ENCODE data around the gene AGAP3.
"Not testable (repeated sequence)": the region's sequence is repeated elsewhere in the genome, so short reads cannot be mapped to it uniquely, and the experiment has no call there.

Gene AGAP3

DNA sequence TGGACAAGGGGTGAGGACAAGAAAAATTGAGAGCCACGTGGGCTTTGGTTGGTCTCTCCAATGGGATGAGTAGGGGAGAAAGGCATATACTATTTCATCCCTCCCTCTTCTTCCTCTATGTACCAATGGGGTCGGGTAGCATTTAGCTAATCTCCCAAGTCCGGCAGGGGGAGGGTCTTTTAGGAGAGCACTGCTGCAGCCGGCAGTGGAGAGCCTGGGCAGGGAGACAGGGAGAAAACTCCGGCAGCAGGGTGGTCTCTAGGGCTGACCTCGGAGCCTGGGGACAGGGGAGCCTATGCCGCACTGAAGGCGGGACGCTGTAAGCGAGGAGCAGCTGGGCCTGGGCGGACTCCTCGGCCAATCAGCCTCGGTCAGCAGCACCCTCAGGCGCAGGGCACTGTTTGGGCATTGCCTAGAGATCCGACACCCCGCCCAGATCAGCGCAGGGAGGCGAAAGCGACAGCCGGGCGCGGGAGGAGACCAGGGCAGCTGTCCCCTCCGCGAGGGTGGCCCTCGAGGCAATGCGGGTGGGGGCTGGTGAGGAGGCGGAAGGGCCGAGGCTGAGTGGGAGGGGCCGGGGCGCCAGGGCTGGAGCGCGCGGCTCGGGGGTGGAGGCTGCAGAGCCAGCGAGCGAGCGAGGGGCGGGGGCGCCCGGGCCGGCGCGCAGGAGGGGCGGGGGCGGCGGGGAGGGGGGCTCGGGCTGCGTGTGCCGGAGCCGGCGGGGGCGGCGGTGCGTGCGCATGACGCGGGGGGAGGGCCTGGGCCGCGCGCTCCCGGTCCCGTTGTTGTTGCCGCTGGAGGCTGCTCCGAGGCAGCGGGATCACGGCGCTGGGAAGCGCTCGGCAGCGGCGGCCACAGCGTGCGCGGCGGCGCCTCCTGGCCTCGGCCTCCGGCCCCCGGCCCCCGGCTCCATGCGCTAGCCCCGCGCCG, at the start of gene AGAP3:
TSS of gene AGAP3 (plus strand) at position 785 of the 930 bp plus-strand sequence. CDS start 267 bp downstream, outside the sequence.
- DNase-seq = peak in 55 of 56 donors; percentile 29 to 92 (median 84)

DNA sequence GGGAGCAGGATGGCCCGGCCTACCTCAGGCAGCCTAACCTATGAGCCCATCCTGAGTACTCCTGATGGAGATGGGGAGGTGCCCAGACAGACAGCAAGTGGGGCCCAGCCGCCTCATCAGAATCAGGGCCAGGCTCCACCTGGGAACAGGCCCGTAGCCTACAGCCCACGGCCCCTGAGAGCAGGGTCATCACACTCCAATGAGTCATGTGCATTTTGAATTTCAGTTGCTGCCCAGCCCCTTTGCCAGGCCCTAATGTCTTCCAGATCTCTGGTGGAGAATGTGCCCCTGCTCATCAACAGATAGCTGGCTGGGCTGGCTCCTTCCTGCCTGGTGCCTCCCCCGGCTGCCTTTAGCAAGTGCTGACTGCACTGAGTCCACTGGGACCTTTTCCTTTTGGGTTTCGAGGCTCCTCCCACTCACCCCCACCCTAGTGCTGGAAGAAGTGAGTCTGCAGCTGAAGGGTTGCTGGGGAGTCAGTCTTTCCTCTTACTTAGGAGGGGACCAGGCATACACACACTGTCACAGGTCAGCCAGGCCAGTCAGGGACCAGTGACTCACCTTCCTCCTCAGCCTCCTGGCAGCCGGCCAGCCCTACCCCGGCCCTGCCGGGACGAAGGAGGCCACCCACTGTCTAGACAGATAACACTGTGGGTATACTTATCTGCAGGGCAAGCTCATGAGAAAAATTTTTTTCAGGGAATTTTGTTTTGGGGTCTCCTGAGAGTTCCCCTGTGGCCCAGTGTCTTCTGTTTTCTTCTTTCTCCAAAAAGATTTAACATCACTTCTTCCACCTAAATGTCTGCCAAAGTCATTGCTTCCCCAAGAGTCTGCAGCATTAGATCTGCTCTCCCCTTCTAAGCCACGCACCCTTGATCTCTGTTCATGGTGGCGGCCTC, 47.1 kb upstream of the AGAP3 start:
- peak in 3 of 56 donors; percentile 13 to 38 (median 27) for DNase-seq

- DNase-seq = no peak
These were observed 46.3 kb upstream of the AGAP3 start for GRCh38 chr7:151039850-151040548.

DNA sequence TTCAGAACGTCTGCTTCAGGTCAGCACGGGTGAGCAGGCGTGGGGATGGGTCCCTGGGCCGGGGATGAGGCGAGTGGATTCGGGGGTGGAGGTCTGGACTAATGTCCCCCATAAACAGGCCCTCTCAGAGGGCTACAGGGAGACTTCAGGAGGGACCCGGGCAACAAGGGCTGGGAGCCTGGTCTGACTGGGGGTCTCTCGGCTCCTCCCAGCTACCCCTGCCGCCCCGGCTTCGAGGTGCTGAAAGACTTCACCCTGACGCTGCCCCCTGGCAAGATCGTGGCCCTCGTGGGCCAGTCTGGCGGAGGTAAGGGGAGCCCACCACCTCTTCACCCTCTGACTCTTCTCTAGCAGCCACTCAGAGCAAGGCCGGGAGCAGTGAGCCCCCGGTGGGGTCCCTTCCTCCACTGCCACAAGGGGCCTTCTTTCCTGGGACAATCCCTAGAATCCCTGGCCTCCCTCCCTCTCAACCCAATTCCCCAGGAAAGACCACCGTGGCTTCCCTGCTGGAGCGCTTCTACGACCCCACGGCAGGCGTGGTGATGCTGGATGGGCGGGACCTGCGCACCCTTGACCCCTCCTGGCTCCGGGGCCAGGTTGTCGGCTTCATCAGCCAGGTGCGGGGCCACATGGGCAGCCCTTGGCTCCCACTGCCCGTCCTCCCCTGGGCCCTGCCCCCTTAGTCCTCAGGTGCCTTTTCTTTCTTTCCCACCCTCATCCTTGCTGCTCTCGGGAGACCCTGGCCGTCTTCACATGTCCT, 45.5 kb upstream of the AGAP3 start:
- DNase-seq = no peak

GRCh38 chr7:151043449-151043848, 42.8 kb upstream of the AGAP3 start:
- not testable (repeated sequence) for DNase-seq

DNA sequence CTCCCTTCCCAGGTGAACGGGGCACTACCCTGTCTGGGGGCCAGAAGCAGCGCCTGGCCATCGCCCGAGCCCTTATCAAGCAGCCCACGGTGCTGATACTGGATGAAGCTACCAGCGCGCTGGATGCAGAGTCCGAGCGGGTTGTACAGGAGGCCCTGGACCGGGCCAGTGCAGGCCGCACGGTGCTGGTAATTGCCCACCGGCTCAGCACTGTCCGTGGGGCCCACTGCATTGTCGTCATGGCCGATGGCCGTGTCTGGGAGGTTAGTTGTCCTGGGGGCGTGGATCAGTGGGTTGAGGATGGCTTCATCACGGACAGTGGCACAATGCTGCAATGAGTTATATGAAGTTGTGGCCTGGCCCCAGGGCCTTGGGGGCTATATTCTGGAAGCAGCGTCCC, 42.3 kb upstream of the AGAP3 start:
- no peak for DNase-seq

DNA sequence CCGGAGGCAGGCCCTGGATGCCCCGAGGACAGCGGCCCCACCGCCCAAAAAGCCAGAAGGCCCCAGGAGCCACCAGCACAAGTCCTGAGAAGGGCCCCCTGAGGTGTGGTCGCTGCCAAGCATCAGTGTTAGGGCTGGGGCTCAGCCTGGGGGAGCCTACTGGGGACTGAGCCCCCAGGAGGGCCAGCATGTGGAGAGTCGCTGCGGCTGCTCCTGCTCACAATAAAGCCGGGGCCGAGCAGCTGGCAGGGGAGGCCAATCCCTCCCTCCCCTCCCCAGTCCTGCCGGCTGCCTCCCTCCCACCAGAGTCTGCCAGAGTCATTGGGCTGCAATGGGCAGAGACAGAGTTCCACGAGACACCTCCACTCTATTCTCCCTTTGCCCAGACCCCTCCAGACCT, 41.0 kb upstream of the AGAP3 start:
- no peak for DNase-seq

- DNase-seq = peak in 17 of 56 donors; percentile 8 to 62 (median 25)
These were observed 40.3 kb upstream of the AGAP3 start for GRCh38 chr7:151045967-151046366.

- DNase-seq = peak in 10 of 56 donors; percentile 9 to 53 (median 28)
These were observed 39.4 kb upstream of the AGAP3 start for GRCh38 chr7:151046603-151047573.

DNA sequence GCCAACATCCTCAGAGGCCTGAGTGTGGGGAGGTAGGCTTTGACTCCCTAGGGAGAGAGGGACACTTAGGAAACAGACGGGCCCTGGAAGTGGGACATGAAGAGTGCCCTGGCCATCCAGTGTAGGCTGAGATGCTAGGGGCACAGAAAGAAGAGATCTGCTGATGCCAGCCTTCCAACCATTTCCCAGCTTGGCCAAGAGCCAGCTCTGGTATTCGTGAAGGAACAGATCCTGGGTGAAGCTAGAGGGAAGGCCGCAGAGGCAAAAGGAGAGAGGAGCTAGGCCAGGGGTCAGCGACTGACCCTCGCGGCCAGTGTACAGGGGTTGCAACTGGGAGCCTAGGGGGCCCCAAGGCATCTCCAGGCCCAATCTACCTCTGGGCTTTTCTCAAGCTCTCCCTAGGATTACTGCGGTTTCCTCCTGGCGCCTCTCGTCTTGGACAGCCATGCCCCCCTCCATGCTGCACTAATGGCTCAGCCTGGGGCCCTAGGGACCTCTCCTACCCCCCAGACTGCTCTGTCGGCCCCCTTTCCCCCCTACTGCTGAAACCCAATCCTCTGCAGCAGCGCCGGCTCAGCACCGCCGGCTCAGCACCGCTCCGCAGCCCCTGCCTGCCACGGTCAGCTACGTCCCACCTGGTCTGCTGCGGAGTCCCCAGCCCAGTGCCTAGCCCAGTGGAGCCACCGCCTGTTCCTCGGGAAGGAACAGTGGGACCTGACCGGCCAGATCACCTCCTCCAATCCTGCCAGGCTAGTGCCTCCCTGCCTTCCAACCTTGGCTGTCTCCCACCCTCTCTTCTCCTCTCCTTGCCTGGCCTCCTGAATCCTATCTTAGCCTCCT, 38.1 kb upstream of the AGAP3 start, which contains the start of gene ASIC3:
TSS of gene ASIC3 (plus strand) at position 556 of the 840 bp plus-strand sequence. CDS start 355 bp downstream, outside the sequence.
- DNase-seq = peak in 1 of 56 donors; percentile 27

- no peak for DNase-seq
These were observed 37.3 kb upstream of the AGAP3 start for GRCh38 chr7:151048911-151049463.

DNA sequence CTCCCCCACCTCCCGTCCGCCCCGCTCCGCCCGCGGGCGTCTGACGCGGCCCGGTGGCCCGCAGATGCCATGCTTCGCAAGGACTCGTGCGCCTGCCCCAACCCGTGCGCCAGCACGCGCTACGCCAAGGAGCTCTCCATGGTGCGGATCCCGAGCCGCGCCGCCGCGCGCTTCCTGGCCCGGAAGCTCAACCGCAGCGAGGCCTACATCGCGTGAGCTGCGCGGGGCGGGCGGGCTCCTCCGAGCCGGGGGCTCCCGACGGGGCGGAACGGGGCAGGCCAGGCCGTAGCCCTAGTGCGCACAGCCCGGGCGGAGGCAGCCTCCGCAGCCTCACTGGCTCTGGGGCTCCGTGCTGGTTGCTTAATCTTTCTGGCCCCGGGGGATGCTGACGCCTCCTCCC, 35.2 kb upstream of the AGAP3 start:
- peak in 36 of 56 donors; percentile 1 to 74 (median 33) for DNase-seq

GRCh38 chr7:151053096-151053495, 33.2 kb upstream of the AGAP3 start:
- no peak for DNase-seq

- no peak for DNase-seq
These were observed 32.5 kb upstream of the AGAP3 start for GRCh38 chr7:151053751-151054150.

GRCh38 chr7:151056283-151056665, 30.0 kb upstream of the AGAP3 start:
- no peak for DNase-seq

DNA sequence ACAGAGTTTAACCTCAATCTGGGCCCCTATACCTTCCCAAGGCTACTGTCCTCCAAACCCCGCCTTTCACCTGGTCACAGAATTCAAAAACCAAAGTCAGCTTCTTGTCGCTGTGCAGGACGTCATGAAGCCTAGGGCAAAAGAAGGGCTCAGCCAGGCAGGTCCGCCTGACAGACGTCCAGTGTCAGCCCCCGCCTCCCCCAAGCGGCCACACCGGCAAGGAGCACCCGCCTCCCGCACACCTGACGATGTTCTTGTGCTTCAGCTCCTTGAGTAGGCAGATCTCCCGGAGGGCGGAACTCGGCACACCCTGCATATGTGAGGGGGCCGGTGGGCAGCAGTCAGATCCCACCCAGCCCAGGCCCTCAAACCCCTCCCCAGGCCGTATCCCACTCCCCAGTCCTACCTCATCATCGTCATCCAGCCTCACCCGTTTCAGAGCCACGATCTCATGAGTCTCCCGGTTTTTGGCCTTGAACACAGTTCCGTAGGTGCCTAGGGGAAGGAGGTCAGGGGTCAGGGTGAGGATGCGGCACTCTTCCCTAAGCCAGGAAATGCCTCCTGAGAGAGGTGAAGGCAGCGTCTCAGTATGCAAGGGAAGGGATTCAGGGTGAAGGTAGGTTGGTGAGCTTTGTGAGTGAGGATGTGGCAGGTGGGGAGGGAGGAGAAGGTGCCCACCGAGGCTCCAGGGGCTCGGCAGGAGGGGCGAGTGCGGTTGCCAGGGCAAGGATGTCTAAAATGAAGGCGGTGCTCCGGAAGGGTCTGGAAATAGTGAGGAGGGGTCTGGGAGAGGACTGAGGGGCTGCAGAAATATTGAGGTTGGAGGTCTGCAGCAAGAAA, 29.4 kb upstream of the AGAP3 start:
- peak in 7 of 56 donors; percentile 13 to 48 (median 23) for DNase-seq

- no peak for DNase-seq
These were observed 28.7 kb upstream of the AGAP3 start, which contains the start of gene CDK5 for GRCh38 chr7:151057506-151057988. CDK5 (minus strand) TSS chr7:151057897; CDS start chr7:151057848, 49 bp downstream.
